GM18873 (cell line): ENCODE measurements around the gene SLC6A12.

Source experiments
- ATAC-seq: cut with Tn5 transposase; IDR thresholded peaks from one replicate; pipeline ENCODE4 v1.9.1; 2021; ENCODE audit warnings: mild to moderate bottlenecking, moderate library complexity, moderate number of reproducible peaks; ENCODE audit not compliant: unreplicated experiment, low FRiP score

Gene SLC6A12

GRCh38 chr12:181921-182320, 32.0 kb downstream of the SLC6A12 start:
- no peak for ATAC-seq

- ATAC-seq: no peak
Observed at GRCh38 chr12:180445-180844, 33.5 kb downstream of the SLC6A12 start.

GRCh38 chr12:179885-180284, 34.1 kb downstream of the SLC6A12 start:
- no peak for ATAC-seq

- ATAC-seq: no peak
Observed at GRCh38 chr12:179131-179884, 34.6 kb downstream of the SLC6A12 start.

- ATAC-seq: no peak
Observed at GRCh38 chr12:178829-179109, 35.2 kb downstream of the SLC6A12 start.

GRCh38 chr12:177980-178828, 35.8 kb downstream of the SLC6A12 start:
- ATAC-seq: no peak

- no peak for ATAC-seq
Observed at GRCh38 chr12:177336-177979, 36.5 kb downstream of the SLC6A12 start.

- no peak for ATAC-seq
Observed at GRCh38 chr12:176321-177181, 37.4 kb downstream of the SLC6A12 start.

GRCh38 chr12:175759-176158, 38.2 kb downstream of the SLC6A12 start:
- ATAC-seq: no peak

- no peak for ATAC-seq
Observed at GRCh38 chr12:175250-175649, 38.7 kb downstream of the SLC6A12 start.

GRCh38 chr12:174596-174995, 39.4 kb downstream of the SLC6A12 start:
- ATAC-seq: no peak

GRCh38 chr12:174124-174523, 39.8 kb downstream of the SLC6A12 start:
- ATAC-seq: no peak

- no peak for ATAC-seq
Observed at GRCh38 chr12:172732-173161, 41.2 kb downstream of the SLC6A12 start.

GRCh38 chr12:171743-172676, 41.9 kb downstream of the SLC6A12 start:
- ATAC-seq: no peak

GRCh38 chr12:171276-171675, 42.7 kb downstream of the SLC6A12 start:
- ATAC-seq: no peak

GRCh38 chr12:170371-171225, 43.4 kb downstream of the SLC6A12 start:
- ATAC-seq: no peak

- no peak for ATAC-seq
Observed at GRCh38 chr12:169528-170370, 44.2 kb downstream of the SLC6A12 start.
